Nephron (organoid): ENCODE measurements around the gene PARVG.

Source experiments
- H3K27ac Mint-ChIP-seq, 3 experiments: 2 replicates each; pipeline ENCODE4 v1.8.0; 2020; ENCODE audit warnings: mixed read lengths in 3 of 3, mild to moderate bottlenecking in 2 of 3, moderate library complexity in 1 of 3
- H3K27me3 Mint-ChIP-seq: 2 replicates; pipeline ENCODE4 v1.8.0; 2021; ENCODE audit warnings: low read depth, mild to moderate bottlenecking, moderate library complexity, mixed read lengths
- H3K36me3 Mint-ChIP-seq: 2 replicates; pipeline ENCODE4 v1.8.0; 2020; ENCODE audit warnings: low read depth, mixed read lengths
- H3K4me1 Mint-ChIP-seq: 2 replicates; pipeline ENCODE4 v1.8.0; 2020; ENCODE audit warnings: mixed read lengths
- H3K4me3 Mint-ChIP-seq, 3 experiments: 2 replicates each; pipeline ENCODE4 v1.8.0; 2020; ENCODE audit warnings: mild to moderate bottlenecking in 3 of 3, mixed read lengths in 3 of 3, moderate library complexity in 2 of 3
- H3K9me3 Mint-ChIP-seq: 2 replicates; pipeline ENCODE4 v1.8.0; 2020; ENCODE audit warnings: mixed read lengths
- CTCF ChIP-seq, 3 experiments: fragments of 200-600 bp; sonication (generic); IDR thresholded peaks; one replicate each; pipeline ENCODE4 v1.5.0; 2021; ENCODE audit warnings: antibody characterized with exemption in 3 of 3; ENCODE audit not compliant: unreplicated experiment in 3 of 3

The PARVG gene

GRCh38 chr22:44136112-44136511, 44.6 kb upstream of the PARVG start:
- no peak overlapping the region for H3K27ac Mint-ChIP-seq
- no peak overlapping the region for H3K4me3 Mint-ChIP-seq
- H3K36me3 Mint-ChIP-seq = peaks cover 33% of the 10 kb centered on the region
- H3K27me3 Mint-ChIP-seq = peaks cover 11% of the 10 kb centered on the region
- H3K9me3 Mint-ChIP-seq = peaks cover 11% of the 10 kb centered on the region
- no peak for TF ChIP-seq CTCF (IDR thresholded peaks at IDR 0.05; ENCODE audit: unreplicated experiment in 3 of 3)
- H3K4me1 Mint-ChIP-seq = peaks cover 6% of the 10 kb centered on the region

DNA sequence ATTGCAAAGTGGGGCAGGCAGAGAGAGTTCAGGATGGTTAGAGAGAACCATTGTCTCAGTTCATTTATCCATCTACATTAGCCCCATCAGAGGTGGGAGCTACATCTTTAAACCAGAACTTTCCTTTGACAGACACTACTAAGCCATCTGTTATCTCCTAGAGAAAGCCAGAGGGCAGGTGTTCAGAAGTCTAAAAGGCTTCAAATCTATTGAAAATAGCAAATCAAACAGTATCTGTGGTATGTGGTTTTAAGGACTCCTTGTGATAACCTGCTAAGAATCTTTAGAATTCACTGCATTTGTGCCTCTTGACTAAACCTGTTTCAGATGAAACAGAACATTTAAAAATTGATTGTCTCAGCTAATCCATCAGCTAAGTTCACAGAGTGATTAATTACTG, 43.9 kb upstream of the PARVG start:
- Mint-ChIP-seq H3K4me1 (peaks cover 6% of the 10 kb centered on the region), H3K27me3 (peaks cover 6% of the 10 kb centered on the region), H3K27ac (no peak overlapping the region), H3K36me3 (peaks cover 33% of the 10 kb centered on the region), H3K4me3 (no peak overlapping the region), H3K9me3 (peaks cover 11% of the 10 kb centered on the region)
- TF ChIP-seq CTCF (IDR thresholded peaks at IDR 0.05; ENCODE audit: unreplicated experiment in 3 of 3) = no peak

GRCh38 chr22:44137415-44137814, 43.3 kb upstream of the PARVG start:
- Mint-ChIP-seq H3K4me1 (peaks cover 6% of the 10 kb centered on the region), H3K9me3 (peaks cover 11% of the 10 kb centered on the region), H3K36me3 (peaks cover 33% of the 10 kb centered on the region), H3K27ac (no peak overlapping the region), H3K27me3 (peaks cover 5% of the 10 kb centered on the region), H3K4me3 (no peak overlapping the region)
- no peak for TF ChIP-seq CTCF (IDR thresholded peaks at IDR 0.05; ENCODE audit: unreplicated experiment in 3 of 3)

- no peak for TF ChIP-seq CTCF (IDR thresholded peaks at IDR 0.05; ENCODE audit: unreplicated experiment in 3 of 3)
- Mint-ChIP-seq H3K4me1 (peaks cover 2% of the 10 kb centered on the region), H3K36me3 (peaks cover 29% of the 10 kb centered on the region), H3K27me3 (peaks cover 5% of the 10 kb centered on the region), H3K27ac (no peak overlapping the region), H3K4me3 (no peak overlapping the region), H3K9me3 (peaks cover 11% of the 10 kb centered on the region)
These were observed 41.0 kb upstream of the PARVG start for GRCh38 chr22:44139773-44140172.

DNA sequence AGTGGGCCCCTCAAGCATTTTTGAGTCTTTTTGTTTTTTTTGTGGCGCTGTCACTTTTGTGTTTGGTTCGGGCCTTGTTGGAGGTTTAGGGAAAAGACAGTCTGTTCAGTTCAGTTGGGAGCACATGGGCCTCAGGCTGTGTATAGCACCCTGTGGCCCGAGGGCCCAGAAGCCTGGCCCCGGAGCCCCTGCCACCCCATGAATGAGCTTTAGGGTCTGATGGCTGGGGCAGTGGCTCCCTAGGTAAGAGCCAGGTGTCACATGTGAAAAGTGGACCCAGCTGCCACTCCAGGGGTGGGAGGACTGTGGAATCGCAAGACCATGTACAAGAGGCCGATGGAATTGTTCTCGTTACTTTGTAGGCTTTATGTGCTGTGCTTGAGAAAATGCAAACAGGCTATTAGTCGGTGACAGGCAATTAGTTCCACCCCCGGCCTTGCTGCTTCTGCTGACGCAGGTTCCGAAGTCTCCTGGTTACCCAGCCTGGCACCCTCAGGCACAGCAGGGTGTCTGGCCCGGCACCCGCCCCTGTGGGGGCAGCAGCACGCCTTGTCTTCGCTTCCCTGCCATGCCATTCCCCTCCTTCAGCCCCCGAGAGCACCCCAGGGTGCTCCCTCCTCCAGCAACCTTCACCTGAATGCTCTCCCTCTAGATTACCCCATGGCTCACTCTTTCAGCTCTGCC, 38.2 kb upstream of the PARVG start:
- Mint-ChIP-seq H3K27me3 (peaks cover 7% of the 10 kb centered on the region), H3K9me3 (no peaks in the 10 kb centered on the region), H3K4me1 (peaks cover 26% of the 10 kb centered on the region), H3K4me3 (no peak overlapping the region), H3K36me3 (peaks cover 12% of the 10 kb centered on the region), H3K27ac (no peak overlapping the region)
- no peak for TF ChIP-seq CTCF (IDR thresholded peaks at IDR 0.05; ENCODE audit: unreplicated experiment in 3 of 3)

- peaks cover 7% of the 10 kb centered on the region for H3K36me3 Mint-ChIP-seq
- no peak overlapping the region for H3K27ac Mint-ChIP-seq
- H3K9me3 Mint-ChIP-seq = no peaks in the 10 kb centered on the region
- H3K4me1 Mint-ChIP-seq = peaks cover 31% of the 10 kb centered on the region
- H3K27me3 Mint-ChIP-seq = peaks cover 7% of the 10 kb centered on the region
- TF ChIP-seq CTCF (IDR thresholded peaks at IDR 0.05; ENCODE audit: unreplicated experiment in 3 of 3) = no peak
- H3K4me3 Mint-ChIP-seq = no peak overlapping the region
These were observed 37.6 kb upstream of the PARVG start for GRCh38 chr22:44143105-44143474.
